ENCODE data around the gene ZFPM1.
"Not testable (repeated sequence)": the region's sequence is repeated elsewhere in the genome, so short reads cannot be mapped to it uniquely, and the experiment has no call there.

The ZFPM1 gene

GRCh38 chr16:88518411-88519111, 65.5 kb downstream of the ZFPM1 start:
- not testable (repeated sequence) for DNase-seq

- DNase-seq = no peak
Observed at GRCh38 chr16:88519240-88519639, 66.2 kb downstream of the ZFPM1 start.

- no peak for DNase-seq
Observed at GRCh38 chr16:88519938-88520653, 67.0 kb downstream of the ZFPM1 start.

GRCh38 chr16:88521674-88522073, 68.6 kb downstream of the ZFPM1 start:
- DNase-seq = no peak

DNA sequence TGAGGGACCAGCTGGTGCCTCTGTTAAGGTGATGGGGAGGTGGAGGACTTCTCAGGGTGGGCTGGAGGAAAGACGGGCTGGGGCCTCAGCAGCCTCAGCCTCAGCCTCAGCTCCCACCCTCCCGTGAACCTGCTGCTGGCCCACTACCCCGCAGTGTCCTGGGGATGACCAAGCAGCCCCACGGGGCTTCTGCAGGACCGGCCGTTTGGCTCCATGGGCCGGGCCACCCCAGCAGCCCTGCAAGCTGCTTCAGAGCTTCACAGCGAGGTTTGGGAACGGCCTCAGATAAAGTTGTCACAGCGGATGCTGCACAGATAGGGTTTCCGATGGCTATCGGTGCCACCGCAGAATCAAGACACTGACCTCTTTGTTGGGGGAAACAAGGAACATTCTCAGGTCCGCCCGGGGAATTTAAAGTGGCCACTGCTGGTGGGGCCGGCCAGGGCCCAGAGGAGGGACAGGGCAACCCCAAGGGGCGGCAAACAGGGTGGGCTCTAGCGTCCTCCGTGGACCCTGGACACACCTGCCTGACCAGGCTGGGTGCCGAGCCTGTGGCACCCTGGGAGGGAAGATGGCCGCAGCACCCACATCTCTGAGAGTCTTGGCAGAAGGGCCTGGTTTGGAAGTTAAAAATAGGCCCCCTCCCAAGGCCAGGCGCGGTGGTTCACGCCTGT, 69.3 kb downstream of the ZFPM1 start:
- DNase-seq = no peak

GRCh38 chr16:88523309-88524161, 70.5 kb downstream of the ZFPM1 start:
- no peak for DNase-seq

- no peak for DNase-seq
Observed at GRCh38 chr16:88524274-88524972, 71.3 kb downstream of the ZFPM1 start.

DNA sequence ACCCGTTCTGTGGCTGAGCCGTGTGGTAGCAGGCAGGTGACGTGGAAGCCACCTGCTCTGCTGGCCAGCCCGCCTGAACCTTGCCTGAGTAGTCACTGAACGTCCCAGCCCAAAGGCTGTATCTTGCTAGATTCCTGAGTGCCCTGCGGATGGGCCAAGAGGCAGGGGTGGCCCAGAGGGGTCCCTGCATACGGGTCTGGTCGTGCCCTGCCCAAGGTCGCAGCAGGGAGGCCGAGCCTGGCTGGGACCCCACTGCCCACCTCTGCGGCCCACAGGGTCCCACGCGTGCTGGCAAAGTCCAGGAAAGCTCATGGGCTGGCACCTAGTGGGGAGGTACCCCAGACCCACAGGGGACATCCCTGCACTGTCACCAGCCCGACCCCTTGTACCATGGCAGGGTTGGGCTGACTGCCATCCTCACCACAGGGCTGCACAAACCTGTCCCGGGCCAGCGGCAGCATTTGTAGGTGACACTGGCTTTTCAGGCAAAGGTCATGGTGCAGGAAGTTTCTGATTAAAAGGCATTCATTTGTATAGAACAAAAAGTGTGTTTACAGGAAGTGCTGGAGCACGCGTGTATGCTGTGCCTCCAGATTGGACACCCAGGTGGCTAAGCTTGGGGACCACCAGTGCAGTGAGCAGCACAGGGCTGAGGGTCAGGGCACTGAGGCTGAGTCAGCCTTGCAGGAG, 72.0 kb downstream of the ZFPM1 start:
- no peak for DNase-seq

- no peak for DNase-seq
Observed at GRCh38 chr16:88525663-88525990, 72.5 kb downstream of the ZFPM1 start.

DNA sequence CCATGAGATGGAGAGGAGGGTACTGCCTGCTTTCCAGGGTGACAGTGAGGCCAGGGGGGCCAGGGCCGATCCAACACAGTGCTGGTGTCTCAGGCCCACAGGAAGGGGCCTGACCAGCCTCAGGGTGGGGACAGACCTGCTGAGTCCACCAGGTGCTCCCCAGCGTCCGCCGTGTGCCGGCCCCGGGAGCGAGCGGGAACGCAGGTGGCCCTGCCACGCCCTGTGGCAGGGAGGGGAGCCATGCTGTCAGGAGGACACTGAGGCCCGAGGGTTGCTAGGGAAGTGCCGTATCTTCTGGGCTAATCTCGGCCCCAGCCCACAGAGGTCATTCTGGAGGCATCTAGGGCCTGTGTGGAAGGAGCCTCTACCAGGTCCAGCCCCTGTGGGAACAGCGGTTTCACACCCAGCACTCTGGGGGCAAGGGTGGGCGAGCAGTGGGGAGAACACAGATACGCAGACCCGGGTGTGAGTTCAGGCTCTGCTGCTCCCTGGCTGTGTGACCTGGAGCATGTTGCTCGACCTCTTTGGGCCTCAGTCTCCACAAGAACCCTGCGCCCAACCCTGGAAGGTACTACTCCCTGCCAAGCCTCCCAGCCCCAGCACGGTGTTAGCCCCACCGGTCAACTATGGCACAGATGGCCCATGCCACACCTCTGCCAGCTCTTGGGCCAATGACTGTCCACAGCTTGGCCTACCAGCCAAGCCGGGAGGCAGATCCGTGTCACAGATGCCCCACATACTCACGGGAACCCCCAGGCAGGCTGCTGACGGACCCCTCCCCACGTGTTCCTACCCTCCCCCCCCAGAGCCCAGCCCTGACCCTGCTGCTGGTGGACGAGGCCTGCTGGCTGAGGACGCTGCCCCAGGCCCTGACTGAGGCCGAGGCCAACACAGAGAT, 73.2 kb downstream of the ZFPM1 start:
- DNase-seq = no peak

DNA sequence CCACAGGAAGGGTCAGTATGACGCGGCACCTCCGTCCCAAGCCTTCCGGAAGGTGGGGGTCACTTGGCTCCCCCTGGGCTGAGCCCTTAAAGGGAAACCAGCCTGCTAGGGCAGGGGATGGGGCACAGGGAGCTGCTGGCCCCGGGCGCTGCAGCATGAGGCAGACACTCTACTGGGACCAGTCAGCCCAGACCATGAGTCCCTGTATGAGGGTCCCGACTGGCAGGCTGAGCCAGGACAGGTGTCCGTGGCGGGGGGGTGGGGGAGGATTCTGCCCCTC, 73.8 kb downstream of the ZFPM1 start:
- DNase-seq = no peak

GRCh38 chr16:88527186-88527936, 74.3 kb downstream of the ZFPM1 start:
- peak; percentile 65 for DNase-seq

- no peak for DNase-seq
Observed at GRCh38 chr16:88527937-88528743, 75.1 kb downstream of the ZFPM1 start.

- DNase-seq = no peak
Observed at GRCh38 chr16:88528902-88529318, 75.8 kb downstream of the ZFPM1 start.

- no peak for DNase-seq
Observed at GRCh38 chr16:88529596-88529995, 76.5 kb downstream of the ZFPM1 start.

GRCh38 chr16:88530051-88530857, 77.2 kb downstream of the ZFPM1 start:
- no peak for DNase-seq

GRCh38 chr16:88530858-88531203, 77.8 kb downstream of the ZFPM1 start:
- DNase-seq = no peak

DNA sequence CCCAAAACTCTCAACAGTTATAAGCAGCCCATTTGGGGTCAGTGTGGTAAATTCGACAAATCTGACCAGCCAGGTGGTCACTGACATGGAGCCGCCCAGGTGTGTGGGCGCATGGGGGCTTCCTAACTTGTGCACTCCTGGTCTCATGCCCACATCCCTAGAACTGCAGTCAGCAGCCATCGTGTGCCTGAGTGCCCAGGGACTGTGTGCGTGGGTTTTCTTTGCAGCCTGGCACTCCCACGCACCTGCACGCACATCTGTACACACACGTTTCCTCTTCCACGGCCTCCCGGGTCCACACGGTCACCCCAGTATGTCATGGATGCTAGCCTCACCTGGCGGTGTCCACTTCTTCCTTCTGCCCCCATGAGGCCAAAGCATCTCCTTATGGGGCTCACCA, 78.3 kb downstream of the ZFPM1 start:
- DNase-seq = no peak

All from activated naive CD4-positive, alpha-beta T cell treated with Interleukin-2 at 50 U/mL for 16 hours (primary cell).